Heart right ventricle (tissue), 16 donors: ENCODE measurements around the gene MICAL3. TPM values are rescaled to one million over a fixed set of nuclear protein-coding genes. Genes with fewer than 3 reads are reported as not detected.

Source experiments
- ATAC-seq, 8 donors: fragments of 200-7000 bp; cut with Tn5 transposase; one replicate each; pipeline ENCODE4 v1.9.1; 2020; ENCODE audit warnings: mild to moderate bottlenecking in 8 of 8, moderate library complexity in 8 of 8, moderate number of reproducible peaks in 1 of 8
- DNase-seq, 2 donors: peaks; one replicate each; pipeline ENCODE4 v3.0.0-alpha.2; 2020
- H3K27ac ChIP-seq, 10 donors: fragments of 200-600 bp; sonication (generic) in 2 of 10; one replicate each; pipeline versions ENCODE4 v1.5.0 to v1.8.0; 2020 to 2022; ENCODE audit warnings: mild to moderate bottlenecking in 3 of 10
- H3K27me3 ChIP-seq, 7 donors: fragments of 200-600 bp; one replicate each; pipeline ENCODE4 v1.8.0; 2021 to 2022; ENCODE audit warnings: mild to moderate bottlenecking in 2 of 7
- H3K36me3 ChIP-seq, 9 donors: fragments of 200-600 bp; sonication (generic) in 1 of 9; one replicate each; pipeline versions ENCODE4 v1.5.0 to v1.8.0; 2020 to 2022; ENCODE audit warnings: mild to moderate bottlenecking in 2 of 9
- H3K4me1 ChIP-seq, 9 donors: fragments of 200-600 bp; sonication (generic) in 1 of 9; one replicate each; pipeline versions ENCODE4 v1.5.0 to v1.8.0; 2020 to 2022; ENCODE audit warnings: mild to moderate bottlenecking in 4 of 9
- H3K4me3 ChIP-seq, 10 donors: fragments of 200-600 bp; sonication (generic) in 2 of 10; one replicate each; pipeline versions ENCODE4 v1.5.0 to v1.8.0; 2020 to 2022; ENCODE audit warnings: mild to moderate bottlenecking in 7 of 10, moderate library complexity in 2 of 10
- H3K9me3 ChIP-seq, 11 donors: fragments of 200-600 bp in 10 of 11; sonication (generic) in 2 of 11; one replicate each; pipeline versions ENCODE4 v1.5.0 to v1.8.0; 2013 to 2022; ENCODE audit warnings: mild to moderate bottlenecking in 2 of 11, control low read depth in 1 of 11, moderate library complexity in 1 of 11
- WGBS, 2 donors: extraction: QIAGEN DNeasy Blood & Tissue Kit; methylation state at CpG; one replicate each; pipeline ENCODE4 v1.1.7; 2013; ENCODE audit warnings: inconsistent platforms in 1 of 2; 5-methylcytosine and 5-hydroxymethylcytosine counted together
- intact Hi-C, 10 donors: fragments of 100-400 bp; cut with DNase I; formaldehyde crosslinking; loops; one replicate each; pipeline versions ENCODE4 v1.11.1 to v1.14.2; 2022
- polyA plus RNA-seq, 2 donors: library from polyadenylated mRNA; stranded (reverse); fragments of 200-250 nt; gene quantifications; one replicate each; pipeline ENCODE4 v1.2.3, GENCODE V29; 2013
- total RNA-seq, 10 donors: library from RNA; stranded (reverse); fragmentation: NEBNext Ultra II Directional in 3 of 10; extraction: Animal tissue kit (Norgen Biotek cat#: 25700) in 3 of 10; gene quantifications; one replicate each; pipeline versions ENCODE4 v1.2.1 to v1.2.4, GENCODE V29; 2021 to 2023
- TF ChIP-seq, protein P1 (sequence below), 9 donors: fragments of 200-600 bp; sonication (generic) in 2 of 9; IDR thresholded peaks; one replicate each; pipeline versions ENCODE4 v1.5.0 to v1.8.0; 2021 to 2022; ENCODE audit warnings: antibody characterized with exemption in 9 of 9, mild to moderate bottlenecking in 5 of 9, moderate library complexity in 1 of 9
- donor health status: Arrhythmogenic right ventricular cardiomyopathy.
- donor health status: ischemic (EF 13 %, LVEDD 7.1; RV severe dilation, severe dysfunction).
- donor health status: healthy with polysubstance abuse.
- donor health status: DM: no; HTN: yes; CAD: no.
- donor health status: DM: no; HTN: no; CAD: no.
- donor health status: ischemic (EF 25% LVEDD 6.9; RV normal size, moderate dysfunction).
- donor health status: ischemic (EF 25% LVEDD 5.7; RV mildly dilated, moderate dysfunction).
- donor health status: healthy.
- donor health status: DM: yes; HTN: yes; CAD: no.
- donor health status: Ischemic cardiomyopathy.
- donor health status: ischemic (EF 35%, LVEDD 5.7; RV mildly dilated, moderate dysfunction).
- donor health status: nonischemic (EF 11% LVEDD 7.7; RV severe dilation, severe dysfunction).
- donor health status: DM: yes; HTN: yes; CAD: no.
- donor health status: PGD.
- donor health status: ischemic (EF 29% LVEDD 5.4; RV normal size, mild dysfunction).
- donor health status: nonischemic (EF 23%, LVEDD 6.1; RV moderate dilation, normal function).

The MICAL3 gene
- total and polyA plus RNA-seq, 12 donors: 13.2 to 137 (median 109) TPM

DNA sequence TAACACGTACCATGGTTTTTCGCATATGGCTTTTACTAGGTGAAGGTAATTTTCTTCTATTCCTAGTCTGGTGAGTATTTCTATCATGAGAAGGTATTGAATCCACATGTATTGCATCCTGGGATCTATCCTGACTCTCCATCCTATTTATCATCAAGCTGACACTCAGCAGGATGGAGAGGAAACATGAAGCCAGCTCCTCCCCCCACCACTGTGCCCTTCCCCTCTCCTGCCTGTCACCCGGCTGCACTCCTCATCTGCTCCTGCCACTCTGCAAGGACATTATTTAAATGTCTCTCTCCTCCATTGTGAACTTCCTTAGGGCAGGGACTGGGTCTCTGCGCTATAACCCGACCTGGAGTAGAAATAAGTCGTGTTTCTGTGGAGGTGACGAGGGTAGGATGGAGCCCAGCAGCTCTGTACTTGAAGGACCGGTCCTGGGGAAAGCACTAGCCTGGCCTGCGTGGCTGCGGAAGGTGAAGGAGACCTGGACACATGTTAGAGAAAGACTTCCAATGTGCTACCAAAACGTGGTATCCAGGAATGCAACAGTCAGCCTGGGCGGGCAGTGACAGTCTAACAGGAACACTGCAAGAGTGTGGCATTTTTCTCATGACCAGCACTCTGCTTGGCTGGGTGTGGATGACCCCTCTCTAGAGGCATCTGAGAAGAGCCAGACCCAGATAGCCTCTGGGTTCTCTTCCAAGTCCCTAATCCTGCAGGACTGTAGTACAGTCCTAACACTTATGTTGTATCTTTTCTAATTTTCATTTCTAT, 111.2 kb downstream of the MICAL3 start:
- H3K4me3 ChIP-seq: no peak overlapping the region
- H3K9me3 ChIP-seq: no peaks in the 10 kb centered on the region
- peak overlapping the region; percentile 17 to 96 (median 84) for H3K27ac ChIP-seq
- TF ChIP-seq, protein P1, sequence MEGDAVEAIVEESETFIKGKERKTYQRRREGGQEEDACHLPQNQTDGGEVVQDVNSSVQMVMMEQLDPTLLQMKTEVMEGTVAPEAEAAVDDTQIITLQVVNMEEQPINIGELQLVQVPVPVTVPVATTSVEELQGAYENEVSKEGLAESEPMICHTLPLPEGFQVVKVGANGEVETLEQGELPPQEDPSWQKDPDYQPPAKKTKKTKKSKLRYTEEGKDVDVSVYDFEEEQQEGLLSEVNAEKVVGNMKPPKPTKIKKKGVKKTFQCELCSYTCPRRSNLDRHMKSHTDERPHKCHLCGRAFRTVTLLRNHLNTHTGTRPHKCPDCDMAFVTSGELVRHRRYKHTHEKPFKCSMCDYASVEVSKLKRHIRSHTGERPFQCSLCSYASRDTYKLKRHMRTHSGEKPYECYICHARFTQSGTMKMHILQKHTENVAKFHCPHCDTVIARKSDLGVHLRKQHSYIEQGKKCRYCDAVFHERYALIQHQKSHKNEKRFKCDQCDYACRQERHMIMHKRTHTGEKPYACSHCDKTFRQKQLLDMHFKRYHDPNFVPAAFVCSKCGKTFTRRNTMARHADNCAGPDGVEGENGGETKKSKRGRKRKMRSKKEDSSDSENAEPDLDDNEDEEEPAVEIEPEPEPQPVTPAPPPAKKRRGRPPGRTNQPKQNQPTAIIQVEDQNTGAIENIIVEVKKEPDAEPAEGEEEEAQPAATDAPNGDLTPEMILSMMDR (IDR thresholded peaks at IDR 0.05): no peak
- no peaks in the 10 kb centered on the region for H3K36me3 ChIP-seq
- peaks cover 19 to 99% (median 77%) of the 10 kb centered on the region in 9 donors for H3K4me1 ChIP-seq
- no peak for ATAC-seq
- DNase-seq: no peak
- WGBS, 2 donors: 48 to 63% methylated on average over 12 of the region's 12 CpGs
- intact Hi-C loops: loop anchor here in 8 of 10 donors (5.0 to 10.0 kb wide), 7 partner anchors 34 to 164 kb away; partner anchors contain the start of genes PEX26 (in 4 of the 8) and MICAL3 (in 3 of the 8)
- H3K27me3 ChIP-seq: no peaks in the 10 kb centered on the region

DNA sequence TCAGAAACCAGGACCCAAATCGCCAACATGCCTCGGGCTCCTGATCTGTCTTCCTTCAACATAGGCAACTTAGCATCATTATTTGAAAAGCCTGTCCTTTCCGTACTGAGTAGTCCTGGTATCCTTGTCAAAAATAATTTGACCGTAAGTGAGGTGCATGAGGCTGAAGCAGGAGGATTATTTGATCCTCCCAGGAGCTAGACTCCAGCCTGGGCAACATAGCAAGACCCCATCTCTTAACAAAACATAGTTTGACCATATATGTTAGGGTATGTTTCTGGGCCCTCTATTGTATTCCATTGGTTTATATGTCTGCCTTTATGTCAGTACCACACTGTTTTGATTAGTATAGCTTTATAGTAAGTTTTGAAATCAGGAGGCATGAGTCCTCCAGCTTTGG, 112.5 kb downstream of the MICAL3 start:
- H3K4me3 ChIP-seq: no peak overlapping the region
- peaks cover 17 to 99% (median 71%) of the 10 kb centered on the region in 9 donors for H3K4me1 ChIP-seq
- H3K9me3 ChIP-seq: no peaks in the 10 kb centered on the region
- TF ChIP-seq, protein P1 (IDR thresholded peaks at IDR 0.05): no peak
- intact Hi-C loops: loop anchor here in 8 of 10 donors (1.0 to 10.0 kb wide), 11 partner anchors 35 to 165 kb away; partner anchors contain the start of genes MICAL3 (in 4 of the 8) and PEX26 (in 4 of the 8)
- WGBS, 2 donors: 85 to 95% methylated on average over 4 of the region's 4 CpGs
- H3K36me3 ChIP-seq: peaks cover 0 to 8% (median 0%) of the 10 kb centered on the region in 9 donors
- no peaks in the 10 kb centered on the region for H3K27me3 ChIP-seq
- H3K27ac ChIP-seq: peak overlapping the region; percentile 16 to 96 (median 85)
- ATAC-seq (no peak), DNase-seq (no peak)

GRCh38 chr22:17911312-17911705, 113.1 kb downstream of the MICAL3 start:
- intact Hi-C loops: loop anchor here in 8 of 10 donors (1.0 to 10.0 kb wide), 11 partner anchors 36 to 166 kb away; partner anchors contain the start of genes MICAL3 (in 4 of the 8) and PEX26 (in 4 of the 8)
- ATAC-seq: peak in 2 of 8 donors; percentile 0 to 1
- Histone ChIP-seq H3K27ac (peak overlapping the region; percentile 79 to 96 (median 85)), H3K4me1 (peaks cover 17 to 99% (median 68%) of the 10 kb centered on the region in 9 donors), H3K9me3 (no peaks in the 10 kb centered on the region), H3K36me3 (peaks cover 0 to 13% (median 3%) of the 10 kb centered on the region in 9 donors), H3K27me3 (no peaks in the 10 kb centered on the region), H3K4me3 (no peak overlapping the region)
- DNase-seq: no peak
- TF ChIP-seq, protein P1 (IDR thresholded peaks at IDR 0.05): no peak
- WGBS, 2 donors: 57 to 58% methylated on average over 6 of the region's 6 CpGs

GRCh38 chr22:17910561-17911311, 113.6 kb downstream of the MICAL3 start:
- intact Hi-C loops: loop anchor here in 8 of 10 donors (1.0 to 10.0 kb wide), 11 partner anchors 37 to 167 kb away; partner anchors contain the start of genes MICAL3 (in 4 of the 8) and PEX26 (in 4 of the 8)
- peak; percentile 87 to 96 (median 94) for ATAC-seq
- WGBS, 2 donors: 4 to 8% methylated on average over 12 of the region's 12 CpGs
- Histone ChIP-seq H3K27me3 (no peaks in the 10 kb centered on the region), H3K27ac (peak overlapping the region; percentile 79 to 96 (median 85)), H3K9me3 (no peaks in the 10 kb centered on the region), H3K4me1 (peaks cover 17 to 99% (median 69%) of the 10 kb centered on the region in 9 donors), H3K36me3 (peaks cover 0 to 19% (median 9%) of the 10 kb centered on the region in 9 donors), H3K4me3 (peak overlapping the region in 2 of 10 donors; percentile 2 to 8)
- TF ChIP-seq, protein P1 (IDR thresholded peaks at IDR 0.05): peak in 8 of 9 donors; percentile 24 to 82 (median 53)
- DNase-seq: peak; percentile 69 to 83
